Testis (tissue), 3 donors: Measurements from ENCODE around the gene VRTN. TPM values are rescaled to one million over a fixed set of nuclear protein-coding genes. Genes with fewer than 3 reads are reported as not detected.

Experiments
- DNase-seq: peaks from one replicate; pipeline ENCODE4 v3.0.0-alpha.2; 2019
- H3K27ac ChIP-seq, 2 donors: fragments of 200-600 bp; sonication (generic); one replicate each; pipeline ENCODE4 v1.5.1; 2019
- H3K27me3 ChIP-seq: fragments of 200-600 bp; sonication (generic); one replicate; pipeline ENCODE4 v1.5.1; 2019
- H3K36me3 ChIP-seq: fragments of 200-600 bp; sonication (generic); one replicate; pipeline ENCODE4 v1.5.1; 2017; ENCODE audit warnings: low read depth; ENCODE audit errors: missing control alignments
- H3K4me1 ChIP-seq: fragments of 200-600 bp; sonication (generic); one replicate; pipeline ENCODE4 v1.5.1; 2019
- H3K4me3 ChIP-seq, 2 donors: fragments of 200-600 bp; sonication (generic); one replicate each; pipeline ENCODE4 v1.5.1; 2017 to 2019
- H3K9me3 ChIP-seq: fragments of 200-600 bp; sonication (generic); one replicate; pipeline ENCODE4 v1.5.1; 2017
- CTCF ChIP-seq, 3 experiments: fragments of 450-650 bp in 2 of 3; fragments of 200-600 bp in 1 of 3; sonication (generic) in 1 of 3; IDR thresholded peaks; one replicate each; pipeline ENCODE4 v1.5.1; 2016 to 2019; ENCODE audit warnings: antibody characterized with exemption in 3 of 3, mild to moderate bottlenecking in 2 of 3, moderate library complexity in 1 of 3
- POLR2A ChIP-seq: fragments of 450-650 bp; IDR thresholded peaks from one replicate; pipeline ENCODE4 v1.6.1; 2017; ENCODE audit warnings: antibody characterized with exemption, mild to moderate bottlenecking, moderate library complexity
- WGBS, 2 donors: methylation state at CpG; one replicate each; pipeline ENCODE4 v1.1.5; 2018; 5-methylcytosine and 5-hydroxymethylcytosine counted together
- intact Hi-C: fragments of 100-400 bp; cut with DNase I; formaldehyde crosslinking; loops from one replicate; pipeline ENCODE4 v1.15.1; 2023; ENCODE audit warnings: low total_unique reads
- polyA plus RNA-seq: library from polyadenylated mRNA; stranded (reverse); fragments of 350-450 nt; fragmentation: Illumina TruSeq; extraction: RNeasy Lipid Tissue Mini Kit (QIAGEN cat#74804); gene quantifications from one replicate; pipeline ENCODE4 v1.2.3, GENCODE V29; 2014; ENCODE audit warnings: low read depth, low replicate concordance; ENCODE audit not compliant: insufficient read depth
- total RNA-seq, 2 donors: library from RNA; depleted of rRNA; stranded (reverse); fragments of >200 nt; gene quantifications; one replicate each; pipeline ENCODE4 v1.2.3, GENCODE V29; 2016

Gene VRTN
- total and polyA plus RNA-seq, 3 donors from 2014 or later, result 0.47 to 3.5 (median 1.6) TPM

GRCh38 chr14:74403619-74404417 is 55.5 kb downstream of the VRTN start:
- no peak overlapping the region for H3K27ac ChIP-seq
- TF ChIP-seq CTCF (IDR thresholded peaks at IDR 0.05) (no peak), POLR2A (no peak)
- peaks cover 11% of the 10 kb centered on the region for H3K4me1 ChIP-seq
- H3K4me3 ChIP-seq, result no peak overlapping the region
- no peaks in the 10 kb centered on the region for H3K36me3 ChIP-seq
- 94 to 95% methylated on average over 10 to 12 of the region's 12 CpGs for WGBS, 2 donors
- H3K27me3 ChIP-seq, result no peaks in the 10 kb centered on the region
- intact Hi-C loops, result no loop called here
- no peaks in the 10 kb centered on the region for H3K9me3 ChIP-seq
- DNase-seq, result no peak

- intact Hi-C loops, result no loop called here
- 73 to 91% methylated on average over 6 to 7 of the region's 7 CpGs for WGBS, 2 donors
- H3K9me3 ChIP-seq, result no peaks in the 10 kb centered on the region
- H3K4me1 ChIP-seq, result peaks cover 11% of the 10 kb centered on the region
- H3K36me3 ChIP-seq, result no peaks in the 10 kb centered on the region
- no peak overlapping the region for H3K27ac ChIP-seq
- no peak overlapping the region for H3K4me3 ChIP-seq
- H3K27me3 ChIP-seq, result no peaks in the 10 kb centered on the region
- no peak for DNase-seq
- TF ChIP-seq POLR2A (no peak), CTCF (IDR thresholded peaks at IDR 0.05) (no peak)
Observed at GRCh38 chr14:74404435-74404834, 56.2 kb downstream of the VRTN start.

- intact Hi-C loops, result no loop called here
- H3K4me1 ChIP-seq, result peaks cover 11% of the 10 kb centered on the region
- no peaks in the 10 kb centered on the region for H3K27me3 ChIP-seq
- TF ChIP-seq CTCF (IDR thresholded peaks at IDR 0.05), result no peak
- TF ChIP-seq POLR2A, result no peak
- WGBS, 2 donors, result 85 to 90% methylated on average over 4 of the region's 4 CpGs
- H3K9me3 ChIP-seq, result no peaks in the 10 kb centered on the region
- H3K4me3 ChIP-seq, result no peak overlapping the region
- H3K27ac ChIP-seq, result no peak overlapping the region
- no peak for DNase-seq
- no peaks in the 10 kb centered on the region for H3K36me3 ChIP-seq
Observed at GRCh38 chr14:74405663-74406062, 57.4 kb downstream of the VRTN start.

GRCh38 chr14:74407021-74407800 is 58.9 kb downstream of the VRTN start:
- Histone ChIP-seq H3K27ac (no peak overlapping the region), H3K4me1 (no peaks in the 10 kb centered on the region), H3K4me3 (no peak overlapping the region), H3K27me3 (no peaks in the 10 kb centered on the region), H3K9me3 (no peaks in the 10 kb centered on the region), H3K36me3 (no peaks in the 10 kb centered on the region)
- TF ChIP-seq CTCF (IDR thresholded peaks at IDR 0.05) (no peak), POLR2A (no peak)
- no peak for DNase-seq
- 93% methylated on average over 5 to 17 of the region's 17 CpGs for WGBS, 2 donors
- intact Hi-C loops, result no loop called here
